ENCODE measurements around the gene FLG.
"Not testable (repeated sequence)": the region's sequence is repeated elsewhere in the genome, so short reads cannot be mapped to it uniquely, and the experiment has no call there.

Gene FLG

GRCh38 chr1:152256394-152256793 lies 68.6 kb downstream of the FLG start:
- not testable (repeated sequence) for DNase-seq (ENCODE audit: low spot score)

Measured in AG20443 (cell line).